Right ventricle myocardium superior (tissue), 1 donor: ENCODE data around the gene SP3. TPM values are rescaled to one million over a fixed set of nuclear protein-coding genes. Genes with fewer than 3 reads are reported as not detected.
A peak's percentile ranks its signal among the peaks of the same experiment; 100 is the strongest.
"Not testable (repeated sequence)": the region's sequence is repeated elsewhere in the genome, so short reads cannot be mapped to it uniquely, and the experiment has no call there.

Source experiments
- ATAC-seq: fragments of 200-7000 bp; cut with Tn5 transposase; one replicate; pipeline ENCODE4 v1.9.1; 2020; ENCODE audit warnings: mild to moderate bottlenecking; ENCODE audit not compliant: poor library complexity
- DNase-seq: peaks from one replicate; pipeline ENCODE4 v3.0.0-alpha.2; 2020
- intact Hi-C: fragments of 100-400 bp; cut with DNase I; formaldehyde crosslinking; loops from one replicate; pipeline ENCODE4 v1.11.2; 2022
- total RNA-seq: library from RNA; stranded (reverse); fragmentation: NEBNext Ultra II Directional; extraction: Animal tissue kit (Norgen Biotek cat#: 25700); gene quantifications from one replicate; pipeline ENCODE4 v1.2.1, GENCODE V29; 2021
- donor health status: DM: no; HTN: yes; CAD: no; lungs with severe emphysema.

The SP3 gene
- total RNA-seq, 1 donor from 2014 or later, result 35.3 TPM

- DNase-seq, result no peak
- intact Hi-C loops, result no loop called here
- ATAC-seq, result no peak
Measured at GRCh38 chr2:173922760-173923159, 42.4 kb downstream of the SP3 start.

DNA sequence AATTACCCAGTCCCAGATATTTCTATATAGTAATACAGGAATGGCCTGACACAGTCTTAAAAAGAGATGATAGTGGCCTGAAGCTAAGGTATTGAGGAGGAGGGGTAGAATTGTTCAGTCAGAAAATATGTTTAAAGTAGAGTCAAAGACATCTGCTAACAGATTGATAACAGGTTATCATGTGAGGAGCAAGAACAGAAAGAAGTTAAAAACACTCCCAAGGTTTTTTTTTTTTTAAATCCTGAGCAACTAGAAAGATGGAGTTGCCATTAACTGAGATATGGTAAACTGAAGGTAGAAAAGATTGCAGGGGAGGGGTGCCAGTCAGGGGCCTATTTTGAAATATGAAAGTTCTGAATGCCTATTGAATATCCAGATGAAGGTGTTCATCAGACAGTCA lies 43.1 kb downstream of the SP3 start:
- DNase-seq (no peak), ATAC-seq (no peak)
- intact Hi-C loops, result no loop called here

GRCh38 chr2:173914055-173914927 lies 50.9 kb downstream of the SP3 start:
- ATAC-seq (no peak), DNase-seq (no peak)
- intact Hi-C loops, result no loop called here

DNA sequence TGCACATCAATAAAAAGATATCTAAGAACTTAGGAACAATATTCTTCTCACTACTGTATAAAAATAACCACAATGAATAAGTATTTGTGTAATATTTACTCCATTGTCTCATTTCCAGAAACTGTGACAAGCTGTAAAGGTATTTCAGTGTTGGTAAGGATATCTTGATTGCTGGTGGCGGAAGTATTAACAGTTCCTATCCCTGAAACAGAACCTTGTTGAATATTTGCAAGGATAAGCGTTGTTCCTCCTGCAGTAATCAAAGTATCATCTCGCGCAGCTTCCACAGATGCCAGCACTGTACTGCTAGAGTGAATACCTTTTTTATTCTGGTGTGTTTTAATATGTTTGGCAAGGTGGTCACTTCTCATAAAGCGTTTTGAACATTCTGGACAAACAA lies 55.3 kb downstream of the SP3 start:
- no peak for ATAC-seq
- intact Hi-C loops, result no loop called here
- DNase-seq, result no peak

DNA sequence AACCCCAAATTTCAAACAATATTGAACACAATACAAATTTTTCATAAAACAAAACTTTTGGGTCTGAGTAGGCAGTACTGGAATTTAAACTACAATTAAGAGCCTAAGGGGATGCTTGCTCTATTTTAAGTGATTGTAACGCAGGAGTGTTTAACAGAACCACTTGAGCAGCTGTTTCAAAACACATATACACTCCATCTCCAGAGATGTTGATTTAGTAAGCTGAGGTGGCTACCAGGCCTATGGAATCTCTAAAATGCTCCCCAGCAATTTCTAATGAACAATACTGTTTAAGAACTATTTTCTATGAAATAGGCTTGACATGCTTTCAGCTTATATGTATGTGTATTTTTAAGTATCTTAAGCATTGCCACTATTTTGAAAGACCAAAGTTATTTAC lies 58.5 kb downstream of the SP3 start:
- ATAC-seq (no peak), DNase-seq (no peak)
- intact Hi-C loops, result no loop called here

GRCh38 chr2:173903601-173904394 lies 61.4 kb downstream of the SP3 start:
- ATAC-seq, result no peak
- intact Hi-C loops, result no loop called here
- no peak for DNase-seq

- no peak for ATAC-seq
- DNase-seq, result no peak
- intact Hi-C loops, result no loop called here
Measured at GRCh38 chr2:173898996-173899395, 66.2 kb downstream of the SP3 start.

DNA sequence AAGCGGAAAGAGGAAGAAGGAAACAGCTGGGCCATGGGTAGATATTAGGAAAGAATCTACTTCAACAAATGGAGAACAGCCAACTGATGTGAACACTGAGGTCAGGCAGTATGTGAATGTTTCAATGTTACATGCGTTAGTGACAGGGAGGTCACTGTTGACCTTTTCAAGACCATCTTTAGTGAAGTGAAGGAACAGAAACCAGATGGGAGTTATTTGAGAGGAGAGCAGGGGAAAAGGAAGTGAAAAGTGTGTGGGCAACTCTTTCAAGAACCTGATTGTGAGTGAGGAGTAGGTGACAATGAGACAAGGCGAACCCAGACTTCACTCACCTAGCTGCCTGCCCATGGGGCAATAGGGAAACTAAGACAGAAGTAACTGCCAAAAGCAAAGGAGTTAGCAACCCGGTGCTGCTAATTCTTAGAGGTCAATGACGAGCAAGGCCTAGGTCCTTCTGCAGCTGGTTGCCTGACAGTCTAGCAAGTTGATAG lies 67.0 kb downstream of the SP3 start:
- ATAC-seq (peak; percentile 34), DNase-seq (no peak)
- intact Hi-C loops, result no loop called here

DNA sequence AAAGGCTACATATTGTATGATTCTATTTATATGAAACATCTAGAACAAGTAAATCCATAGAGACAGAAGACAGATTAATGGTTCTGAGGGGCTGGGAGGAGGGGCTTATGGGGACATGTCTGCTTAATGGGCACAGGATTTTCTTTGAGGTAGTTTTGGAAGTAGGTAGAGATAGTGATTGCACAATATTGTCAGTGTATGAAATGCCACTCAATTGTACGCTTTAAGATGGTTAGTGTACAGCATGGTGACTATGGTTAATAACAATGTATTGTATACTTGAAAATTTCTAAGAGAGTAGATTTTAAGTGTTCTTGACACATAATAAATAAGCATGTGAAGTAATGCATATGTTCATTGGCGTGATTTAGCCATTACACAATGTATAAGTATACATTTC lies 68.4 kb downstream of the SP3 start:
- intact Hi-C loops, result no loop called here
- no peak for ATAC-seq
- no peak for DNase-seq

- ATAC-seq (no peak), DNase-seq (no peak)
- intact Hi-C loops, result no loop called here
Measured at GRCh38 chr2:173892341-173892740, 72.8 kb downstream of the SP3 start.

GRCh38 chr2:173891315-173892037 lies 73.7 kb downstream of the SP3 start:
- intact Hi-C loops, result no loop called here
- ATAC-seq, result no peak

DNA sequence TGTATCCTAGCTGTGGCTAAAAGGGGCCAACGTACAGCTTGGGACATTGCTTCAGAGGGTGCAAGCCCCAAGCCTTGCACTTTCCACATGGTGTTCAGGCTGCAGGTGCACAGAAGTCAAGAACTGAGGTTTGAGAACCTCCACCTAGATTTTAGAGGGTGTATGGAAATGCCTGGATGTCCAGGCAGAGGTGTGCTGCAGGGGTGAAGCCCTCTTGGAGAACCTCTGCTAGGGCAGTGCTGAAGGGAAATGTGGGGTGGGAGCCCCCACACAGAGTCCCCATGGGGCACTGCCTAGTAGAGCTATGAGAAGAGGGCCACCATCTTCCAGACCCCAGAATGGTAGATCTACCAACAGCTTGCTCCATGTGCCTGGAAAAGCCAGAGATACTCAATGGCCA lies 75.7 kb downstream of the SP3 start:
- intact Hi-C loops, result loop anchor here (10.0 kb wide), 2 partner anchors 155 to 315 kb away; no protein-coding TSS in a partner anchor
- DNase-seq, ATAC-seq: not testable (repeated sequence)

More at GRCh38 chr2:173891315-173892037, 73.7 kb downstream of the SP3 start:
- no peak for DNase-seq

DNA sequence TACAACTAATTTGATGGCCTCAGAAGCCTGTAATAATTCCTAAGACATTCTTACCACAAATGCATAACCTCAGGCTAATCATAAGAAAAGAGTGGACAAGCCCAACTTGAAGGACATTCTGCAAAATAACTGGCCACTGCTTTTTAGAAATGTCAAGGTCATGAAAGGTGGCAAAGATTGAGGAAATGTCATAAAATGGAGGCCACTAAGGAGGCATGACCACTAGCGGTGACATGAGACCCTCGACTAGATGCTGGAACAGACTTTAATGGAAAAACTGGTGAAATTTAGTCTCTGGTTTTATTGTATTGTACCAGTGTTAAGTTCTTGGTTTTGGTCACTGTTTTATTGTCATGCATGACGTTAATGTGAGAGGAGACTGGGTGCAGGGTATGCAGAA lies 78.6 kb downstream of the SP3 start:
- intact Hi-C loops, result loop anchor here (10.0 kb wide), 2 partner anchors 158 to 312 kb away; no protein-coding TSS in a partner anchor
- ATAC-seq, result no peak
- DNase-seq, result no peak

DNA sequence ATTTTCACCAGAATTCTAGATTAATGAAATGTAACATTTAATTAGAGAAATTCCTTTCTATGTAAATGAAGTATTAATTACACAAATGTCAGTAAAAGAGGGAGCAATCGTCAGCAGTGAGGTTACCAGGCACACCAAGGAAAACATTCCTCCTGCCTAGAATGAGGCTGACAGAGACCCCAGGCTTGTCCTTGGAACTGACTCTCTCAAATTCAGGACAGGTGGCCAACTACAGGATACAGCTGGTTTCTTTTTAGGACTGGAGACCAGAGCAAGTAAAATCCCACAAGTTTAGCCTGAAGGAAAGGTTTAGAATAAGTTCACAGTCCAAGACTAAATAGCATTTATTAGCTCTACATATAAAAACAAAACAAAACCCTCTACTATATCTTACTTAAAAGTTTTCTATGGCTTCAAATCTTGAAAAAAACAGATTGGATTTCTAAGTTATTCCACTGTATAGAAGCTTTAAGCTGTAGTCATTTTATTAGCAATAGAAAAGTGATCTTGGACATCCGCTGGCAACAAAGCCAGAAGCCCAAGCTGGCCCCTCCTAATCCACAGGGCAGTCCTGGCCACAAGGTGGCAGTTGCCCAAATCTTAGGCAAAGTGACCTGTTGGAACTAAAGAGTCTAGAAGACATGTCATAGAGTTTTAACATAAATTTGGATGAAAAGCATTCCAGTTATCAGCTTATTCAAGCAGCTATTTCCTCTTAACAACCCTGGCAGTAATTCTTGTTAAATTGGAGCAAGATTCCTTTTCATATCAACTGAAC lies 81.0 kb downstream of the SP3 start:
- DNase-seq (peak; percentile 75), ATAC-seq (peak; percentile 79)
- intact Hi-C loops, result loop anchor here (10.0 kb wide), 2 partner anchors 161 to 309 kb away; no protein-coding TSS in a partner anchor

- no peak for DNase-seq
- intact Hi-C loops, result loop anchor here (10.0 kb wide), 2 partner anchors 163 to 307 kb away; no protein-coding TSS in a partner anchor
- no peak for ATAC-seq
Measured at GRCh38 chr2:173881886-173882285, 83.3 kb downstream of the SP3 start.

DNA sequence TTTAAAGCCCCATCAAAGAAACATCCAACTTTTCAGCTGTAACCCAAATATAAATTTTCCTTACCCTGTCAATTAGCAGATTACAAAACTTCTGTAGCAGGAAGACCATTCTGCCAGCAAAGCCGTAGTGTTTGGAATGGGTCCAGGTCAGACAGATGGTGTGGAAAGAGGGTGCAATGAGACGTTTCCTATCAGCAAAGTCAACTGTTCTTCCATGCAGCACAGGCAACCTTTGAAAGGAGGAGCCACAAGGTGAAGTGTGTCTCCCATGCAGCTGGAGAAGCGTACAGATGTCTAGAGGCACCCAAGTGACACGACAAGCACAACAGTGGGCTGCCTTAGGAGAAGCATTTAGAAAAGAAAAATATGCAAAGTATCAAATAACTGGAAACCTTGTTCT lies 83.7 kb downstream of the SP3 start:
- no peak for DNase-seq
- intact Hi-C loops, result loop anchor here (10.0 kb wide), 2 partner anchors 163 to 307 kb away; no protein-coding TSS in a partner anchor
- ATAC-seq, result peak; percentile 38

GRCh38 chr2:173880561-173880960 lies 84.6 kb downstream of the SP3 start:
- ATAC-seq (no peak), DNase-seq (no peak)
- intact Hi-C loops, result loop anchor here (10.0 kb wide), 2 partner anchors 164 to 306 kb away; no protein-coding TSS in a partner anchor

GRCh38 chr2:173876833-173877413 lies 88.2 kb downstream of the SP3 start:
- ATAC-seq, result no peak
- DNase-seq, result no peak
- intact Hi-C loops, result no loop called here
